ENCODE measurements around the gene FCN2.

Gene FCN2

GRCh38 chr9:134888603-134889190 is 8.1 kb downstream of the FCN2 start:
- DNase-seq (ENCODE audit: low read depth) = no peak

GRCh38 chr9:134889386-134890154 is 9.0 kb downstream of the FCN2 start:
- no peak for DNase-seq (ENCODE audit: low read depth)

DNA sequence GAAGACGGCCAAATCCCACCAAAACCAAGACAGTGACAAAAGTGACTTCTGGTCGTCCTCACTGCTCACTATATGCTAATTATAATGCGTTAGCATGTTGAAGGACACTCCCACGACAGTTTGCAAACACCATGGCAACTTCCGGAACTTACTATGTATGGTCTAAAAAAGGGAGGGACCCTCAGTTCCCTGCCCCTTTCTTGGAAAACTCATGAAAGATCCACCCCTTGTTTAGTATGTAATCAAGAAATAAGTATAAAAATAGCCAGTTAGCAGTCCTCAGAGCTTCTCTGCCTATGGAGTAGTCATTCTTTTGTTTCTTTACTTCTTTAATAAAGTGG is 9.5 kb downstream of the FCN2 start:
- no peak for DNase-seq (ENCODE audit: low read depth)

DNA sequence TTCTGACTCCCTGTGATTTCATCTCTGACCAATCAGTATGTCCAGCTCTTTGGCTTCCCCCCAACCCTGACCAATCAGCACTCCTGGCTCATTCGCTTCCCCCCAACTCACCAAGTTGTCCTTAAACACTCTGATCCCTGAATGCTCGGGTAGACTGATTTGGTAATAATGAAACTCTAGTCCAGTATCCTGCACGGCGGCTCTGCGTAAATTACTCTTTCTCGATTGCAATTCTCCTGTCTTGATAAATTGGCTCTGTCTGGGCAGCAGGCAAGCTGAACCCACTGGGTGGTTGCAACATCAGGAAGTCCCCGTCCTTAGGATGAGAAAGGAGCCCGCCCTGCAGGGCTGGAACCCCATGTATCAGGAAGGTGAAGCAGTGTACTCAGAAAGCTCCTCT is 10.4 kb downstream of the FCN2 start:
- no peak for DNase-seq (ENCODE audit: low read depth)

- no peak for DNase-seq (ENCODE audit: low read depth)
Observed at GRCh38 chr9:134891713-134892112, 11.1 kb downstream of the FCN2 start.

DNA sequence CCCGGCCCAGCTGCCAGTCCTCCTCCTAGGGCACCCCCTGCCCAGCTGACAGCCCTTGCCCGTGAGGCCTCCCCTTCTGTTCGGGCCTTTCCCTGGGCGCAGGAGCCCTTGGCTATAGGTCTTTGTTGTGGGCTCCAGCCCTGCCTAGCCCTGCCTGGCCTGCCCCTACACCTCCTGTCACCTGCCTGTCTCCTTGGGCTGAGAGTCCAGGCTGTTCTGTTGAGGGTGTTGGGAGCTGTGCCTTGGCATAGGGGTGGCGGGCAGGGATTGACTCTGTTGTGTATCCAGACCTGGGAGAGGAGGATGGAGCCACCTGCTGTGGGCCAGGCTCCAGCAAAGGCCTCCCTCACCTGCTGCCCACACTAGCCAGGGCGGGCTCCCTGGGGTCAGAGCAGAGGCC is 11.6 kb downstream of the FCN2 start:
- no peak for DNase-seq (ENCODE audit: low read depth)

DNA sequence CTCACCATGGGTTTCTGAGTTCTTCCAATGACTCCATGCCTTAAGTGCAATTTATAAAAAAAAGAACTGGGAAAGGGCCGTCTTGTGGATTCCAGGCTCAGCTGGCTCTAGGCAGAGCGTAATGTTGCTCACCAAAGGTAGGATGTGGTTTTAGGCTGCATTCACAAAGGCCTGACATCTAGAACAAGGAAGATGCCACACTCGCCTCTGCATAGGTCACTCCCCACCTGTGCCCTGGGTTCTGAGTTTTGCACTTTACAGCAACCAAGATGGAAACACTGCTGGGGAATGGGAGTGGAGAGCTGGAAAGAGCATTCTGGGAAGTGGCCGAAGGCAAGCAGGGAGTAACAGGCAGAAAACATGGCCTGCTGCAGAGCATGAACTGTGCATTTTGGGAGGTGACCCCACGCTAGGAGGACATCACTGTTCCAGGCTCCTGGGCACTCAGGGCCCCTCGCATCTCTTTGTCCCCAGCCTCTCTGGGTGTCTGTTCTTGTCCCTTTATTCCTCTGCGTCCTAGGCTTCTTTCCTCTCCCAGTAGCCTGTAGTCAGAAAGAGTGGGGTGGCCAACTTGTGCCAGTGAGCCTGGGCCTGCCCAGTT is 12.3 kb downstream of the FCN2 start:
- DNase-seq (ENCODE audit: low read depth) = no peak

DNA sequence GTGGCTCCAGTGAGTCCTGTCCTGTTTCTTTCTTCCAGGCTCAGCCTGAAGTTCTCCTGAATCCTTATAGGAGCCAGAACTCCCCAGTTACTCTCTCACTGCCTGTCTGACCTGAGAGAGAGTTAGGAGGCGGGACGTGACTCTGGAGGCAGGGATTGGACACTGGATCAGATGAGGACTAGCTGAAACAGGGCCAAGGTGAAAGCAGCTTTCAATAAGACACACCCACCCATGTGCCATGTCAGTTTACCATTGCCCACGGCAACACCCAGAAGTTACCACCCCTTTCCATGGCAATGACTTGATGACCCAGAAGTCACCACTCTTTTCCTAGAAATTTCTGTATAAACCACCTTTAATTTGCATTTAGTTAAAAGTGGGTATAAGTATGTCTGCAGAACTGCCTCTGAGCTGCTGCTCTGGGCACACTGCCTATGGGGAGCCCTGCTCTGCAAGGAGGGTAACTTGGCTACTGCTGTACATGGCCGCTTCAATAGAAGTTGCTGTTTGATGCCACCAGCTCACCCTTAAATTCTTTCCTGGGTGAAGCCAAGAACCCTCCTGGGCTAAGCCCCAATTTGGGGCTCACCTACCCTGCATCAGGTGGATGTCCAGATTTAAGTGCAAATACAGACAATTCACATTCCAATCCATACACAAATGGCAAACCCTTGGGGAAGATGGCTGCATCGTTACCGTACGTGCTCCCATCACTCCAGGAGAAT is 13.7 kb downstream of the FCN2 start:
- DNase-seq (ENCODE audit: low read depth) = no peak

GRCh38 chr9:134895097-134895496 is 14.5 kb downstream of the FCN2 start:
- no peak for DNase-seq (ENCODE audit: low read depth)

DNA sequence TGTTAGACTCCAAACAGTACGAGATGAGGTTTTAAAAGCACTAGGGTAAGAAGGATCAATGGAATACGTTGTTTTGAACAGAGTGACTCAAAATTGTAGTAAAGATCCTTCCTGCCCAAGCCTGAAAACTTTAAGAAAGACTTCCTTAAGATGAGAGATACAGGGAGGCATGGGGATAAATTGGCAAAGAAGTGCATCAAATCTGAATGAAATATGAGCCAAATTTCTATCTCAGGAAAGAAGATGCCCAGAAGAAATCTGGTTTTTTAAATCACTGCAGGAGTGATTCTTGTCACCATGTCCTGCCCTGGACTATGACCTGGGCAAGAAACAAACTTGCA is 14.9 kb downstream of the FCN2 start:
- DNase-seq (ENCODE audit: low read depth) = no peak

GRCh38 chr9:134895908-134896833 is 15.6 kb downstream of the FCN2 start:
- no peak for DNase-seq (ENCODE audit: low read depth)

- no peak for DNase-seq (ENCODE audit: low read depth)
Observed at GRCh38 chr9:134896834-134897583, 16.4 kb downstream of the FCN2 start.

- no peak for DNase-seq (ENCODE audit: low read depth)
Observed at GRCh38 chr9:134897584-134898170, 17.1 kb downstream of the FCN2 start.

DNA sequence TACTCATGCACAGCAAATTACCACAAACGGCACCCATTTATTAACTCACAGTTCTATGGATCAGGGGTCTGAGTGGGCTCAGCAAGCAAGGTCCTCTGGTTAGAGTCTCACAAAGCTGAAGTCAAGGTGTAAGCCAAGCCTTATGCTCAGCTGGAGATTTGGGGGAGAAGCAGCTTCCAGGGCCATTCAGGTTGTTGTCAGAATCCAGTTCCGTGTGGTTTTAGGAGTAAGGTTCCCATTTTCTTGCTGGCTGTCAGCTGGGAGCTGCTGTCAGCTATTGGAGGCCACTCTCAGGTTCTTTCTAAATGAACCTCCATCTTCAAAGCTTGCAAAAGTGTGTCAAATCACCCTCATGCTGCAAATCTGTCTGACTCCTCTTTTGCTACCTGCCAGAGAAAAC is 17.7 kb downstream of the FCN2 start:
- no peak for DNase-seq (ENCODE audit: low read depth)

- DNase-seq (ENCODE audit: low read depth) = no peak
Observed at GRCh38 chr9:134899168-134899567, 18.6 kb downstream of the FCN2 start.

GRCh38 chr9:134899818-134900217 is 19.2 kb downstream of the FCN2 start:
- DNase-seq (ENCODE audit: low read depth) = no peak

DNA sequence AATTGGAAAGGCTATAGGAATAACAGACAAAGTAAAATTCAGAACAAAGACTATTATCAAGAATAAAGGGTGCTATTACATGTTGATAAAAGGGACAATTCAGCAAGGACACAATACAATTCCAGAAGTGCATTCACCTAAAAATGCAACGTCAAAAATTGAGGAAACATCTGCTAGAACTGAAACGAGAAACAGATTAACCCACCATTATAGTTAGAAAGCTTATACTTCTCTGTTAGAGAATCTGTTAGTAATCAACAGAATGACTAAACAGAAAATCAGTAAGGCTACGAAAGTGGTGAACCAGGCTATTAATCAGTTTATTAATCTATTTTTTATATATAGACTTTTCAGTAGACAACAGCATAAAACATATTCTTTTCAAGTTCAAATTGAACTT is 22.3 kb downstream of the FCN2 start:
- DNase-seq (ENCODE audit: low read depth) = no peak

DNA sequence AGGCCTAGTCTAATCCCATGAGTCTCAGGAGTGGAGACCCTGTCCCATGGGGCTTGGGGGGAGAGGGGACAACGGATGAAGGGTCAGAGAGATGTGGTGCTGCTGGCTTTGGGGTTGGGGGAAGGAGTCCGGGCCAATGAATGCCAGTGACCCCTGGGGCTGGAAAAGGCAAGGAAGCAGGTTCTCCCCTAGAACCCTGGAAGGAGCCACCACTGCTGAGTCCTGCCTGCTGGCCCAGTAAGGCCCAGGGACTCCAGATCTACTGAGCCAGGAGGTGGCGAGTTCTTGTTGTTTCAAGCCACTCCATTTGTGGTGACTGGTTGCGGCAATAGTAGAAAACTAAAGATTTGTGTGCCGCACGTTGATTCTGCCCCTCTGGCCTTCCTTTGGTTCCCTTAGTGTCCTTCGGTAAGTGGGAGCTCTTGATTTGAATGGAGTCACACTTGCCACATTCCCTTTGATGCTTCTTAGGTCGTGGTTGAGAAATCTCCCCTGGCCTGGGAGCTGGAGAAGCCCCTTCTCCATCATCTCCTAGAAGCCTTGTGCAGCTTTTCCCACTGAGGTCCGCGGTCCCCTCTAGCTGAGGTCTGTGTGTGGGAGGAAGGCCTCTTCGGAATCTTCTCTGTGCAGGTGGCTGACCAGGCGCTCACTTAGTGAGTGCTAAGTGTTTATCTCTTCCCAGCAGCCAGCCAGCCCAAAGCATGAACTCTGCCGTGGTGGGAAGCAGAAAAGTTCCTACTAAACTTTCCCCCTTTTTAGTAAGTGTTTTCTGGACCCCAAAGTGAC is 28.1 kb downstream of the FCN2 start:
- no peak for DNase-seq (ENCODE audit: low read depth)

GRCh38 chr9:134909511-134910481 is 29.2 kb downstream of the FCN2 start:
- no peak for DNase-seq (ENCODE audit: low read depth)
